ENCODE results near the gene ARF1.
"Not testable (repeated sequence)": the region's sequence is repeated elsewhere in the genome, so short reads cannot be mapped to it uniquely, and the experiment has no call there.

Gene ARF1

GRCh38 chr1:228109073-228109961 is 26.8 kb downstream of the ARF1 start, which contains the start of gene MRPL55:
MRPL55 (minus strand) TSS chr1:228109299; CDS start chr1:228108260, 1,039 bp downstream.
- Histone ChIP-seq H3K27ac (peak within 1 kb of the TSS; percentile 92 to 95), H3K36me3 (peaks cover 0 to 27% (median 21%) of the 10 kb centered on the region in 3 donors), H3K4me1 (peaks cover 0 to 23% (median 19%) of the 10 kb centered on the region in 4 donors), H3K4me3 (peak within 1 kb of the TSS; percentile 68 to 81), H3K27me3 (no peaks in the 10 kb centered on the region), H3K9me3 (no peaks in the 10 kb centered on the region)
- peak in 1 of 2 experiments; percentile 13 for TF ChIP-seq CTCF (IDR thresholded peaks at IDR 0.05)
- DNase-seq = peak; percentile 97 to 99
- intact Hi-C loops (cut with DNase I; ENCODE audit: low total_unique reads) = loop anchor here (10.0 kb wide), 1 partner anchor 55 kb away; the partner anchor contains the start of gene IBA57

- no peak for TF ChIP-seq CTCF (IDR thresholded peaks at IDR 0.05)
- Histone ChIP-seq H3K27me3 (no peaks in the 10 kb centered on the region), H3K9me3 (no peaks in the 10 kb centered on the region), H3K36me3 (peaks cover 0 to 27% (median 21%) of the 10 kb centered on the region in 3 donors), H3K27ac (peak overlapping the region; percentile 92 to 95), H3K4me3 (peak overlapping the region; percentile 68 to 81), H3K4me1 (peaks cover 0 to 23% (median 19%) of the 10 kb centered on the region in 4 donors)
- intact Hi-C loops (cut with DNase I; ENCODE audit: low total_unique reads) = loop anchor here (10.0 kb wide), 1 partner anchor 55 kb away; the partner anchor contains the start of gene IBA57
- no peak for DNase-seq
Measured at GRCh38 chr1:228109962-228110488, 27.5 kb downstream of the ARF1 start.

DNA sequence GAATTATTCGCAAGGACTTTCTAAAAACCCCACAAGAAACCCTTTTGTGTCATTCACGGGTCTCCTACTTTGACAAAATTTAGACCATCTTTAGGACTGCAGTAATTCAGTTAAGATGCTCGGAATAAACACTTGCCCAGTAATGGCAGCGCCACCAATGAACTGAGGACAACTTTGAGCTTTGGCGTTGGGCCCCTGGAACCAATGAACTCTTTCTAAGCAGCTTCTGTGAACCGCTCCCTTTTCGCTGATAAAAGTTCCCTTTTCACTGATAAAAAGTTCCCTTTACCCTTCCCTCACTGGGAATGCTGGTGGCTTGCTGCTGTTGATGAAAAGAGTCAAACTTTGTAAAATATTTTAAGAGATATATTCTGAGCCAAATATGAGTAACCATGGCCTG is 28.0 kb downstream of the ARF1 start:
- Histone ChIP-seq H3K4me3 (peak overlapping the region; percentile 68 to 81), H3K9me3 (no peaks in the 10 kb centered on the region)
- no peak for DNase-seq

GRCh38 chr1:228111315-228111714 is 28.8 kb downstream of the ARF1 start:
- DNase-seq; H3K27me3 ChIP-seq; H3K4me3 ChIP-seq; H3K27ac ChIP-seq; intact Hi-C loops (cut with DNase I; ENCODE audit: low total_unique reads); H3K9me3 ChIP-seq: not testable (repeated sequence)
- peaks cover 0 to 23% (median 19%) of the 10 kb centered on the region in 4 donors for H3K4me1 ChIP-seq
- peaks cover 0 to 16% (median 14%) of the 10 kb centered on the region in 3 donors for H3K36me3 ChIP-seq

More for the DNA sequence above, 28.0 kb downstream of the ARF1 start:
- peaks cover 0 to 24% (median 21%) of the 10 kb centered on the region in 3 donors for H3K36me3 ChIP-seq
- no peak for TF ChIP-seq CTCF (IDR thresholded peaks at IDR 0.05)
- peak overlapping the region; percentile 92 to 95 for H3K27ac ChIP-seq
- no peaks in the 10 kb centered on the region for H3K27me3 ChIP-seq
- intact Hi-C loops (cut with DNase I; ENCODE audit: low total_unique reads) = no loop called here
- H3K4me1 ChIP-seq = peaks cover 0 to 23% (median 19%) of the 10 kb centered on the region in 4 donors

GRCh38 chr1:228112167-228112566 is 29.7 kb downstream of the ARF1 start:
- Histone ChIP-seq H3K4me3 (no peak overlapping the region), H3K27ac (no peak overlapping the region), H3K4me1 (peaks cover 0 to 23% (median 19%) of the 10 kb centered on the region in 4 donors), H3K9me3 (no peaks in the 10 kb centered on the region), H3K27me3 (no peaks in the 10 kb centered on the region), H3K36me3 (peaks cover 0 to 8% (median 7%) of the 10 kb centered on the region in 3 donors)
- intact Hi-C loops (cut with DNase I; ENCODE audit: low total_unique reads) = no loop called here
- no peak for DNase-seq
- no peak for TF ChIP-seq CTCF (IDR thresholded peaks at IDR 0.05)

- H3K27me3 ChIP-seq = no peaks in the 10 kb centered on the region
- intact Hi-C loops (cut with DNase I; ENCODE audit: low total_unique reads) = no loop called here
- H3K4me1 ChIP-seq = peaks cover 0 to 23% (median 17%) of the 10 kb centered on the region in 4 donors
- no peak for DNase-seq
- no peak for TF ChIP-seq CTCF (IDR thresholded peaks at IDR 0.05)
- H3K36me3 ChIP-seq = peaks cover 0 to 3% (median 3%) of the 10 kb centered on the region in 3 donors
- no peaks in the 10 kb centered on the region for H3K9me3 ChIP-seq
- no peak overlapping the region for H3K4me3 ChIP-seq
- H3K27ac ChIP-seq = no peak overlapping the region
Measured at GRCh38 chr1:228112617-228113016, 30.1 kb downstream of the ARF1 start.
